CD14-positive monocyte (primary cell): ENCODE measurements around the gene PCDHA7. TPM values are rescaled to one million over a fixed set of nuclear protein-coding genes. Genes with fewer than 3 reads are reported as not detected.

Experiments
- DNase-seq, 3 donors: peaks; one replicate each; pipeline ENCODE4 v3.0.0-alpha.2; 2011 to 2022
- H2AFZ ChIP-seq: 2 replicates; pipeline ENCODE4 v1.6.0; 2012; ENCODE audit warnings: mild to moderate bottlenecking, low read depth, low read length, inconsistent platforms; ENCODE audit not compliant: insufficient read depth, poor library complexity, severe bottlenecking
- H3K27ac ChIP-seq, 2 donors: 1 replicate in 1 of 2; 2 replicates in 1 of 2; pipeline ENCODE4 v1.5.1; 2012 to 2013; ENCODE audit warnings: low read length in 2 of 2, control low read depth in 1 of 2, inconsistent platforms in 1 of 2, low read depth in 1 of 2, mild to moderate bottlenecking in 1 of 2
- H3K27me3 ChIP-seq, 2 donors: one replicate each; pipeline versions ENCODE4 v1.6.0 to v1.6.1; 2011 to 2013; ENCODE audit warnings: low read length in 2 of 2; ENCODE audit not compliant: control insufficient read depth in 2 of 2, insufficient read depth in 2 of 2
- H3K36me3 ChIP-seq, 2 donors: replicated peaks in 1 of 2; 1 replicate in 1 of 2; 2 replicates in 1 of 2; pipeline versions ENCODE4 v1.5.1 to v1.6.1; 2012 to 2013; ENCODE audit warnings: low read length in 2 of 2, control low read depth in 1 of 2, inconsistent platforms in 1 of 2, mild to moderate bottlenecking in 1 of 2; ENCODE audit not compliant: insufficient read depth in 2 of 2, control insufficient read depth in 1 of 2
- H3K4me1 ChIP-seq, 2 donors: 1 replicate in 1 of 2; 2 replicates in 1 of 2; pipeline versions ENCODE4 v1.5.1 to v1.6.1; 2012 to 2013; ENCODE audit warnings: low read length in 2 of 2, control low read depth in 1 of 2, inconsistent platforms in 1 of 2, mild to moderate bottlenecking in 1 of 2, moderate library complexity in 1 of 2; ENCODE audit not compliant: insufficient read depth in 2 of 2, control insufficient read depth in 1 of 2
- H3K4me2 ChIP-seq: replicated peaks from 2 replicates; pipeline ENCODE3; 2012; ENCODE audit warnings: low read length, moderate library complexity, mild to moderate bottlenecking; ENCODE audit not compliant: poor library complexity, severe bottlenecking; ENCODE audit errors: extremely low read depth
- H3K4me3 ChIP-seq, 3 experiments: fragments of 200-600 bp in 1 of 3; sonication (generic) in 1 of 3; replicated peaks in 1 of 3; 1 replicate in 2 of 3; 2 replicates in 1 of 3; pipeline ENCODE4 v1.5.1; 2011 to 2013; ENCODE audit warnings: low read length in 3 of 3, mild to moderate bottlenecking in 3 of 3, control low read depth in 2 of 3, low read depth in 2 of 3, inconsistent platforms in 1 of 3, moderate library complexity in 1 of 3
- H3K79me2 ChIP-seq: 2 replicates; pipeline ENCODE4 v1.6.0; 2012; ENCODE audit warnings: mild to moderate bottlenecking, control low read depth, inconsistent platforms, low read length, moderate library complexity; ENCODE audit not compliant: insufficient read depth
- H3K9ac ChIP-seq: 2 replicates; pipeline ENCODE4 v1.6.0; 2017; ENCODE audit warnings: low read length, mild to moderate bottlenecking; ENCODE audit not compliant: insufficient read depth, poor library complexity, severe bottlenecking
- H3K9me3 ChIP-seq, 2 donors: replicated peaks in 1 of 2; 1 replicate in 1 of 2; 2 replicates in 1 of 2; pipeline versions ENCODE4 v1.5.1 to v1.6.1; 2012 to 2013; ENCODE audit warnings: low read length in 2 of 2, control low read depth in 1 of 2; ENCODE audit not compliant: control insufficient read depth in 1 of 2, insufficient read depth in 1 of 2
- H4K20me1 ChIP-seq: 2 replicates; pipeline ENCODE4 v1.6.0; 2012; ENCODE audit warnings: mild to moderate bottlenecking, low read length, control low read depth, moderate library complexity; ENCODE audit not compliant: insufficient read depth
- H3K27ac Mint-ChIP-seq, 7 donors: one replicate each; pipeline ENCODE4 v1.8.0; 2020; ENCODE audit warnings: mild to moderate bottlenecking in 7 of 7, mixed read lengths in 7 of 7, moderate library complexity in 6 of 7, inconsistent platforms in 2 of 7
- H3K27me3 Mint-ChIP-seq, 3 donors: one replicate each; pipeline ENCODE4 v1.8.0; 2021 to 2022; ENCODE audit warnings: low read depth in 3 of 3, mild to moderate bottlenecking in 3 of 3, mixed read lengths in 3 of 3, moderate library complexity in 3 of 3, inconsistent platforms in 1 of 3
- H3K36me3 Mint-ChIP-seq, 2 donors: one replicate each; pipeline ENCODE4 v1.8.0; 2020; ENCODE audit warnings: mixed read lengths in 2 of 2, inconsistent platforms in 1 of 2, mild to moderate bottlenecking in 1 of 2
- H3K4me1 Mint-ChIP-seq: one replicate; pipeline ENCODE4 v1.8.0; 2020; ENCODE audit warnings: mild to moderate bottlenecking, mixed read lengths
- H3K4me3 Mint-ChIP-seq, 2 donors: one replicate each; pipeline ENCODE4 v1.8.0; 2020; ENCODE audit warnings: mild to moderate bottlenecking in 2 of 2, mixed read lengths in 2 of 2, moderate library complexity in 1 of 2
- H3K9me3 Mint-ChIP-seq, 7 donors: one replicate each; pipeline ENCODE4 v1.8.0; 2020 to 2022; ENCODE audit warnings: mixed read lengths in 7 of 7, mild to moderate bottlenecking in 6 of 7, moderate library complexity in 6 of 7, inconsistent platforms in 2 of 7
- WGBS: methylation state at CpG from one replicate; pipeline ENCODE4 v1.1.5; 2013; ENCODE audit warnings: missing lambda C conversion rate; ENCODE audit not compliant: insufficient coverage; 5-methylcytosine and 5-hydroxymethylcytosine counted together
- intact Hi-C, 2 donors: fragments of 100-400 bp; cut with micrococcal nuclease; formaldehyde crosslinking; loops; one replicate each; pipeline versions ENCODE4 v1.15.0 to v1.15.1; 2023
- polyA plus RNA-seq, 3 donors: library from polyadenylated mRNA; depleted of rRNA in 1 of 3; unstranded in 2 of 3; stranded (reverse) in 1 of 3; fragments of 300-500 nt in 2 of 3; fragments of >200 nt in 1 of 3; fragmentation: Illumina TruSeq in 2 of 3; gene quantifications; 1 replicate in 2 of 3; 2 replicates in 1 of 3; pipeline ENCODE4 v1.2.3, GENCODE V29; 2012 to 2021
- TF ChIP-seq, protein P1 (sequence below): fragments of 200-600 bp; IDR thresholded peaks from one replicate; pipeline ENCODE4 v1.8.0; 2022; ENCODE audit warnings: antibody characterized with exemption, mild to moderate bottlenecking

Gene PCDHA7
- polyA plus RNA-seq, 3 donors: not detected

DNA sequence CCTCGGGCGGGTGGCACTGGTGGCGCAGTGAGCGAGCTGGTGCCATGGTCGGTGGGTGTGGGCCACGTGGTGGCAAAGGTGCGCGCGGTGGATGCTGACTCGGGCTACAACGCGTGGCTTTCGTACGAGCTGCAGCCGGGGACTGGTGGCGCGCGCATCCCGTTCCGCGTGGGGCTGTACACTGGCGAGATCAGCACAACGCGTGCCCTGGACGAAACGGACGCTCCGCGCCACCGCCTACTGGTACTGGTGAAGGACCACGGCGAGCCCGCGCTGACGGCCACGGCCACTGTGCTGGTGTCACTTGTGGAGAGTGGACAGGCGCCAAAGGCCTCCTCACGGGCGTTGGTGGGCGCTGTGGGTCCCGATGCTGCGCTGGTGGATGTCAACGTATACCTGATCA lies 25.2 kb upstream of the PCDHA7 start:
- no peak overlapping the region for H3K4me3 Mint-ChIP-seq
- H3K9me3 Mint-ChIP-seq: peaks cover 29 to 51% (median 46%) of the 10 kb centered on the region in 7 donors

DNA sequence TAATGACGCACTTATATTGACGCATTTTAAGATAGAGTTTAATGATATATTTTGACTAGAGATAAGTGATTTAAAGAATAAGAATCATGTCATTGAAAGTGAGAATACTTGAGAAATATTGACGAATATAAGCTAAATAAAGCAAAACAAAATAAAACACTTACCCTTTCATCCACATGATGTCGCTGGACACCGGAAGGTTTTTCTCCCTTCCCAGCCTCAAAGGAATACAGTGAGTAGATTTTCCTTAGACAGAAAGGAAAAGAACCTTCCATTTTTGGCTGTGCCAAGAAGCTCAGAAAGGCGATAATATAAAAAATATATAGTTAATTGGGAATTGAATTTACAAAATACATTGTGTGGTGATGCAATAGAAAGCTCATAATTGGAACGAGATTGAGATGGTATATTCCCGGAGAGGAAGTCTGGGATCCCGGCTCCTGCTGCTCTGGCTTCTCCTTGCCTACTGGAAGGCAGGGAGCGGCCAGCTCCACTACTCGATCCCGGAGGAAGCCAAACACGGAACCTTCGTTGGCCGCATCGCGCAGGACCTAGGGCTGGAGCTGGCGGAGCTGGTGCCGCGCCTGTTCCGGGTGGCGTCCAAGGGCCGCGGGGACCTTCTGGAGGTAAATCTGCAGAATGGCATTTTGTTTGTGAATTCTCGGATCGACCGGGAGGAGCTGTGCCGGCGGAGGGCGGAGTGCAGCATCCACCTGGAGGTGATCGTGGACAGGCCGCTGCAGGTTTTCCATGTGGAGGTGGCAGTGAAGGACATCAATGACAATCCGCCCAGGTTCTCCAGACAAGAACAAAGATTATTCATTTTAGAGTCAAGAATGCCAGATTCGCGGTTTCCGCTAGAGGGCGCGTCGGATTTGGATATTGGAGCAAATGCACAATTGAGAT lies 12.4 kb upstream of the PCDHA7 start, which contains the start of gene PCDHA5:
TSS of gene PCDHA5 (plus strand) at position 239 of the 906 bp plus-strand sequence.
- Histone ChIP-seq H3K4me2 (no peak within 1 kb of the TSS), H3K4me1 (no peaks in the 10 kb centered on the region), H2AFZ (no peak within 1 kb of the TSS), H3K4me3 (no peak within 1 kb of the TSS), H3K9me3 (peaks cover 36 to 38% of the 10 kb centered on the region in 2 donors), H3K27me3 (peaks cover 0 to 4% of the 10 kb centered on the region in 2 donors), H3K79me2 (no peaks in the 10 kb centered on the region), H3K27ac (no peak within 1 kb of the TSS), H3K9ac (no peak within 1 kb of the TSS), H3K36me3 (no peaks in the 10 kb centered on the region), H4K20me1 (no peaks in the 10 kb centered on the region)
- TF ChIP-seq, protein P1, sequence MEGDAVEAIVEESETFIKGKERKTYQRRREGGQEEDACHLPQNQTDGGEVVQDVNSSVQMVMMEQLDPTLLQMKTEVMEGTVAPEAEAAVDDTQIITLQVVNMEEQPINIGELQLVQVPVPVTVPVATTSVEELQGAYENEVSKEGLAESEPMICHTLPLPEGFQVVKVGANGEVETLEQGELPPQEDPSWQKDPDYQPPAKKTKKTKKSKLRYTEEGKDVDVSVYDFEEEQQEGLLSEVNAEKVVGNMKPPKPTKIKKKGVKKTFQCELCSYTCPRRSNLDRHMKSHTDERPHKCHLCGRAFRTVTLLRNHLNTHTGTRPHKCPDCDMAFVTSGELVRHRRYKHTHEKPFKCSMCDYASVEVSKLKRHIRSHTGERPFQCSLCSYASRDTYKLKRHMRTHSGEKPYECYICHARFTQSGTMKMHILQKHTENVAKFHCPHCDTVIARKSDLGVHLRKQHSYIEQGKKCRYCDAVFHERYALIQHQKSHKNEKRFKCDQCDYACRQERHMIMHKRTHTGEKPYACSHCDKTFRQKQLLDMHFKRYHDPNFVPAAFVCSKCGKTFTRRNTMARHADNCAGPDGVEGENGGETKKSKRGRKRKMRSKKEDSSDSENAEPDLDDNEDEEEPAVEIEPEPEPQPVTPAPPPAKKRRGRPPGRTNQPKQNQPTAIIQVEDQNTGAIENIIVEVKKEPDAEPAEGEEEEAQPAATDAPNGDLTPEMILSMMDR: peak; percentile 20
- no peak within 1 kb of the TSS for H3K27ac Mint-ChIP-seq
- peaks cover 0 to 4% of the 10 kb centered on the region in 2 donors for H3K36me3 Mint-ChIP-seq
- H3K9me3 Mint-ChIP-seq: peaks cover 22 to 38% (median 35%) of the 10 kb centered on the region in 7 donors
- intact Hi-C loops: loop anchor here in 1 of 2 donors (10.0 kb wide), 1 partner anchor 53 kb away; the partner anchor contains the start of gene PCDHA12
- DNase-seq: no peak
- H3K4me3 Mint-ChIP-seq: no peak within 1 kb of the TSS
- H3K27me3 Mint-ChIP-seq: peaks cover 5 to 9% (median 7%) of the 10 kb centered on the region in 3 donors
- no peaks in the 10 kb centered on the region for H3K4me1 Mint-ChIP-seq
- WGBS: 40% methylated on average over 33 of the region's 39 CpGs

More for the DNA sequence above, 25.2 kb upstream of the PCDHA7 start:
- TF ChIP-seq, protein P1: no peak
- Histone ChIP-seq H3K9me3 (peaks cover 31 to 36% of the 10 kb centered on the region in 2 donors), H3K79me2 (no peaks in the 10 kb centered on the region), H4K20me1 (no peaks in the 10 kb centered on the region), H3K4me1 (no peaks in the 10 kb centered on the region), H3K27me3 (peaks cover 0 to 13% of the 10 kb centered on the region in 2 donors), H3K4me3 (no peak overlapping the region), H2AFZ (no peak overlapping the region), H3K9ac (no peak overlapping the region), H3K36me3 (no peaks in the 10 kb centered on the region), H3K4me2 (no peak overlapping the region), H3K27ac (no peak overlapping the region)
- intact Hi-C loops: no loop called here
- Mint-ChIP-seq H3K27me3 (peaks cover 4 to 11% (median 9%) of the 10 kb centered on the region in 3 donors), H3K36me3 (peaks cover 0 to 3% of the 10 kb centered on the region in 2 donors), H3K27ac (no peak overlapping the region), H3K4me1 (no peaks in the 10 kb centered on the region)
- no peak for DNase-seq
- 68% methylated on average over 43 of the region's 43 CpGs for WGBS
